Measurements from ENCODE around the gene KCNMA1. TPM values are rescaled to one million over a fixed set of nuclear protein-coding genes. Genes with fewer than 3 reads are reported as not detected.

KCNMA1 gene
- total RNA-seq, 1 donor from 2014 or later: 0.21 TPM

GRCh38 chr10:77319557-77319956, 318.1 kb downstream of the KCNMA1 start:
- intact Hi-C loops (cut with micrococcal nuclease): no loop called here
- Mint-ChIP-seq H3K27me3 (ENCODE audit: low read depth) (no peaks in the 10 kb centered on the region), H3K4me3 (ENCODE audit: low read depth) (no peak overlapping the region), H3K9me3 (no peaks in the 10 kb centered on the region), H3K27ac (no peak overlapping the region), H3K4me1 (ENCODE audit: low read depth) (no peaks in the 10 kb centered on the region), H3K36me3 (ENCODE audit: low read depth) (no peaks in the 10 kb centered on the region)
- DNase-seq (ENCODE audit: low spot score): no peak

- intact Hi-C loops (cut with micrococcal nuclease): no loop called here
- H3K4me1 Mint-ChIP-seq (ENCODE audit: low read depth): no peaks in the 10 kb centered on the region
- no peaks in the 10 kb centered on the region for H3K9me3 Mint-ChIP-seq
- DNase-seq (ENCODE audit: low spot score): no peak
- H3K36me3 Mint-ChIP-seq (ENCODE audit: low read depth): no peaks in the 10 kb centered on the region
- no peaks in the 10 kb centered on the region for H3K27me3 Mint-ChIP-seq (ENCODE audit: low read depth)
- no peak overlapping the region for H3K27ac Mint-ChIP-seq
- no peak overlapping the region for H3K4me3 Mint-ChIP-seq (ENCODE audit: low read depth)
Measured at GRCh38 chr10:77318739-77319138, 318.9 kb downstream of the KCNMA1 start.

- no peak for DNase-seq (ENCODE audit: low spot score)
- Mint-ChIP-seq H3K36me3 (ENCODE audit: low read depth) (no peaks in the 10 kb centered on the region), H3K4me3 (ENCODE audit: low read depth) (no peak overlapping the region), H3K27ac (no peak overlapping the region), H3K4me1 (ENCODE audit: low read depth) (no peaks in the 10 kb centered on the region), H3K27me3 (ENCODE audit: low read depth) (no peaks in the 10 kb centered on the region), H3K9me3 (no peaks in the 10 kb centered on the region)
- intact Hi-C loops (cut with micrococcal nuclease): no loop called here
Measured at GRCh38 chr10:77317221-77317620, 320.4 kb downstream of the KCNMA1 start.

DNA sequence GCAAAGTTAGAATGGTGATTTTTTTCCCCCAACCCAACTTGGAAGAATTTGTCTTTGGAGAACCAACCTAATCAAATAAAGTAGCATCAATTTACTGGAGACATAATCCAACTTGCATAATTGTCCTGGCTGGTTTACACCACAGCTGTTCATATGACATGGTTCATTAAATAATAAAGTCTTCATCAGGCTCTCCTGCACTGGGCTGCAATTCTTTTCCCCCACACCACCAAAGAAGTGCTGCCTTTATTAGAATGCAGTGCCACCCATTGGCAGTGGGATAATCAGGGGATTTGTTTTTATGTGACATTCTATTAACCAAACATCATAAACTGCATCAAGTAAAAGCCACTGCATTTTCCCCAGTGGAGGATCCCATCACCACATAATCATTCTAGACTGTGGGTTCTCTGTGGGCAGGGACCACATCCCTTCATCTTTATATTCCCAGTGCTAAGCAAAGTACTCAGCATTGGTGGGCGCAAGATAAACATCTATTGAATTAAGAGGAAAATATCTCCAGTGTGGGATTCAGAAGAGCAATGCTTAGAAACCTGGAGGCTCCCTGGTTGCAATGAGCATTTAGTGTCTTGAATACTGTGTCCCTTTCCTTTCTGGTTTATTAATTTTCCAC, 322.0 kb downstream of the KCNMA1 start:
- H3K27me3 Mint-ChIP-seq (ENCODE audit: low read depth): no peaks in the 10 kb centered on the region
- H3K4me1 Mint-ChIP-seq (ENCODE audit: low read depth): no peaks in the 10 kb centered on the region
- H3K9me3 Mint-ChIP-seq: no peaks in the 10 kb centered on the region
- DNase-seq (ENCODE audit: low spot score): no peak
- H3K4me3 Mint-ChIP-seq (ENCODE audit: low read depth): no peak overlapping the region
- no peak overlapping the region for H3K27ac Mint-ChIP-seq
- H3K36me3 Mint-ChIP-seq (ENCODE audit: low read depth): no peaks in the 10 kb centered on the region
- intact Hi-C loops (cut with micrococcal nuclease): no loop called here

DNA sequence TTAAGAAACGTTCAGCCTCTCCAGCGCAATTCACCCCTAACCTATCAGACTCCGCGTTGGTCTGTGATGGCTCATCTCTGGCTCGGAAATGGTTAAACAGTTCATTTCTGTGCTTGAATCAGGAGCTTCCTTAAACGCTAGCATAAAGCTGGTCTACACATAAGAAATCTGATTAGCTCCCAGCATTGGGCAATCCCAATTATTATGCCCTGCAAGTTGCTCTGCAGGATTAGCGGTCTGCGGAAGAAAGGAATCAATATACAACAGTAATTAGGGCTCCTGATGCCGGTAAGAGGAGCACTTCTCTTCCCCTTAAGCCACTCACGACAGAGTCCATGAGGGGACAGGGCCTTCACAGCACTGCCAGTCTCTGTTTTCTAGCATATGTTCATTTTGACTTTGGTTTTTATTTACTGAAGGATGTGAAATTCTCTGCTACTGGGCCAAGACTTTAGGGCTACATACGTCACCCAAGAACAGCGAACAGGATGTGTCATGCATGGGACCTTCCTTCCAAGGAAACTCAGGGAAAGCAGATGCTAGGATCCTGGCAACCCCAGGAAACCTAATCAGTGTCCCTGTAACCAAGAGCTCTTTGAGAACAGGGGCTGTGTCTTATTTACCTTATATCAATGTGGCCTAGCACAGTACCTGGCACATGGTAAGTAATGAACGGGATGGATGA, 324.4 kb downstream of the KCNMA1 start:
- Mint-ChIP-seq H3K27me3 (ENCODE audit: low read depth) (no peaks in the 10 kb centered on the region), H3K4me1 (ENCODE audit: low read depth) (no peaks in the 10 kb centered on the region), H3K27ac (no peak overlapping the region)

GRCh38 chr10:77311186-77311585, 326.4 kb downstream of the KCNMA1 start:
- intact Hi-C loops (cut with micrococcal nuclease): no loop called here
- Mint-ChIP-seq H3K27ac (no peak overlapping the region), H3K36me3 (ENCODE audit: low read depth) (no peaks in the 10 kb centered on the region), H3K9me3 (no peaks in the 10 kb centered on the region), H3K4me3 (ENCODE audit: low read depth) (no peak overlapping the region), H3K4me1 (ENCODE audit: low read depth) (no peaks in the 10 kb centered on the region), H3K27me3 (ENCODE audit: low read depth) (no peaks in the 10 kb centered on the region)
- no peak for DNase-seq (ENCODE audit: low spot score)

More for the DNA sequence above, 324.4 kb downstream of the KCNMA1 start:
- H3K36me3 Mint-ChIP-seq (ENCODE audit: low read depth): no peaks in the 10 kb centered on the region
- no peak overlapping the region for H3K4me3 Mint-ChIP-seq (ENCODE audit: low read depth)
- no peaks in the 10 kb centered on the region for H3K9me3 Mint-ChIP-seq
- DNase-seq (ENCODE audit: low spot score): no peak
- intact Hi-C loops (cut with micrococcal nuclease): no loop called here

- H3K4me1 Mint-ChIP-seq (ENCODE audit: low read depth): no peaks in the 10 kb centered on the region
Measured at GRCh38 chr10:77310288-77310840, 327.2 kb downstream of the KCNMA1 start.

GRCh38 chr10:77309509-77309908, 328.1 kb downstream of the KCNMA1 start:
- Mint-ChIP-seq H3K36me3 (ENCODE audit: low read depth) (no peaks in the 10 kb centered on the region), H3K4me3 (ENCODE audit: low read depth) (no peak overlapping the region), H3K27me3 (ENCODE audit: low read depth) (no peaks in the 10 kb centered on the region), H3K9me3 (no peaks in the 10 kb centered on the region), H3K27ac (no peak overlapping the region), H3K4me1 (ENCODE audit: low read depth) (no peaks in the 10 kb centered on the region)
- intact Hi-C loops (cut with micrococcal nuclease): no loop called here
- no peak for DNase-seq (ENCODE audit: low spot score)

More at GRCh38 chr10:77310288-77310840, 327.2 kb downstream of the KCNMA1 start:
- no peak overlapping the region for H3K4me3 Mint-ChIP-seq (ENCODE audit: low read depth)
- H3K27ac Mint-ChIP-seq: no peak overlapping the region
- H3K36me3 Mint-ChIP-seq (ENCODE audit: low read depth): no peaks in the 10 kb centered on the region
- no peaks in the 10 kb centered on the region for H3K9me3 Mint-ChIP-seq
- no peak for DNase-seq (ENCODE audit: low spot score)
- H3K27me3 Mint-ChIP-seq (ENCODE audit: low read depth): no peaks in the 10 kb centered on the region
- intact Hi-C loops (cut with micrococcal nuclease): no loop called here

DNA sequence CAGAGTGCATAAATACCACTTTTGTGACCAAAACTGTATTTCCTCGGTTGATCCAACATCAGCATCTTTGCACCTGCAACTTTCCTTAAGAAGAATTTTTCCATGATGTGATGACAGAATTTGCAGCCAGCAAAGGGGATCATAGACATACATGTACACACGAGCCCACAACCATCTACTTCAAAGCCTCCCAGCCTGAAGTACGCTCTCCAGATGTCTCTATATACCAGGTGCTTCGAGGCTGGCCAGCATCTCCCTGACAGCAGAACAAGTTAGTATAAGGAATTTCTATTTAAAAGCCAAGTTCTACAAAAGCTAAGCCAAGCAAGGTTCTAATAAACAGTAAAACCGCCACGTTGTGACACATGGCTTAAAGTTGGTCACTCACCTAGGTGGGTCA, 328.5 kb downstream of the KCNMA1 start:
- no peaks in the 10 kb centered on the region for H3K27me3 Mint-ChIP-seq (ENCODE audit: low read depth)
- intact Hi-C loops (cut with micrococcal nuclease): no loop called here
- H3K36me3 Mint-ChIP-seq (ENCODE audit: low read depth): no peaks in the 10 kb centered on the region
- no peaks in the 10 kb centered on the region for H3K9me3 Mint-ChIP-seq
- H3K4me3 Mint-ChIP-seq (ENCODE audit: low read depth): no peak overlapping the region
- no peak overlapping the region for H3K27ac Mint-ChIP-seq
- no peak for DNase-seq (ENCODE audit: low spot score)
- H3K4me1 Mint-ChIP-seq (ENCODE audit: low read depth): no peaks in the 10 kb centered on the region

DNA sequence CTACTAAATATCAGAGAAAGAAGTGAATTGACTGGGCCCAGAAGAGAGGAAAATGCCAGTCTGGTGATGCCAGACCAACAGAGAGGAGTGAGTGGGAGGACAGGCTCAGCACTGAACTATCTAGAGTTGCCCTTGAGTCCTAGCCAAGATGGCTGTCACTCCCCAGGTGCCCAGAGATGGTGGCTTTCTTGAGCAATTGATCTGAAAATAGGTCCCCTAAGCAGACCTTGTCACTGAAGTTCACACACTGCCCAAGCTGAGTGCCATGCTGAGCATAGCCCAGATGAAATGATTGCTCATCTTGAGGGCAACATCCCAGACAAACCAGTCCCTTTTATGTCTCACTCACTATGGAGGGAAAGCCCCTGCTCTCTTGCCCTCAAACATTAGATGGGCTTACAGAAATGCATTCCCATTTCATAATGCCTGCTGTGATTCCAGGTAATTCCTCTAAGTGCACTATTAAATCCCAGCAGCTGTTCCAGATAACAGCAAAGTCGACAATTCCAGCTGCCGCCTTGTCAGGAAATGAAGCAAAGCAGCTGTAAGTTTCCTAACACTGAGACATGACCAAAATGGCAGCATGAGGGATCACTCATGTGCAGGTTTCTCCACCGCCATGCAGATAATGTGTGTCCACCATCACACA, 329.4 kb downstream of the KCNMA1 start:
- no peak overlapping the region for H3K27ac Mint-ChIP-seq
- H3K36me3 Mint-ChIP-seq (ENCODE audit: low read depth): no peaks in the 10 kb centered on the region
- H3K4me1 Mint-ChIP-seq (ENCODE audit: low read depth): no peaks in the 10 kb centered on the region
- peaks cover under 1% of the 10 kb centered on the region for H3K9me3 Mint-ChIP-seq
- H3K27me3 Mint-ChIP-seq (ENCODE audit: low read depth): no peaks in the 10 kb centered on the region
- DNase-seq (ENCODE audit: low spot score): no peak
- no peak overlapping the region for H3K4me3 Mint-ChIP-seq (ENCODE audit: low read depth)
- intact Hi-C loops (cut with micrococcal nuclease): no loop called here

GRCh38 chr10:77306666-77307065, 330.9 kb downstream of the KCNMA1 start:
- H3K4me3 Mint-ChIP-seq (ENCODE audit: low read depth): no peak overlapping the region
- H3K27ac Mint-ChIP-seq: no peak overlapping the region
- peaks cover 7% of the 10 kb centered on the region for H3K9me3 Mint-ChIP-seq
- intact Hi-C loops (cut with micrococcal nuclease): no loop called here
- DNase-seq (ENCODE audit: low spot score): no peak
- H3K36me3 Mint-ChIP-seq (ENCODE audit: low read depth): no peaks in the 10 kb centered on the region
- no peaks in the 10 kb centered on the region for H3K4me1 Mint-ChIP-seq (ENCODE audit: low read depth)
- no peaks in the 10 kb centered on the region for H3K27me3 Mint-ChIP-seq (ENCODE audit: low read depth)

- DNase-seq (ENCODE audit: low spot score): no peak
- no peaks in the 10 kb centered on the region for H3K36me3 Mint-ChIP-seq (ENCODE audit: low read depth)
- peaks cover 7% of the 10 kb centered on the region for H3K9me3 Mint-ChIP-seq
- no peak overlapping the region for H3K4me3 Mint-ChIP-seq (ENCODE audit: low read depth)
- no peak overlapping the region for H3K27ac Mint-ChIP-seq
- no peaks in the 10 kb centered on the region for H3K4me1 Mint-ChIP-seq (ENCODE audit: low read depth)
- H3K27me3 Mint-ChIP-seq (ENCODE audit: low read depth): no peaks in the 10 kb centered on the region
- intact Hi-C loops (cut with micrococcal nuclease): no loop called here
Measured at GRCh38 chr10:77305650-77306632, 331.7 kb downstream of the KCNMA1 start.

All from activated T-helper 2 cell treated with anti-CD3 and anti-CD28 coated beads, Interferon-gamma antibody, Interleukin-2, Interleukin-4, amounts not matched to agents 10 μg/mL and 5 μg/mL and 100 μg/mL, durations not matched to agents 14 hours and 24 hours and 36 hours (primary cell).